Endothelial cell of umbilical vein (primary cell): ENCODE data around the gene SREBF1. TPM values are rescaled to one million over a fixed set of nuclear protein-coding genes. Genes with fewer than 3 reads are reported as not detected.

ENCODE experiments used
- BruUV-seq: library from RNA; stranded (reverse); fragments of 400-500 nt; replicated peaks from 2 replicates; lab custom pipeline; 2021; lab: Mats Ljungman, UMichigan
- CTCF ChIA-PET: fragments of 300-600, 350-600 bp; sonication (Branson Sonifier 250); formaldehyde crosslinking; loops from one replicate; lab custom pipeline; 2021; ENCODE audit warnings: antibody characterized with exemption, inconsistent platforms; lab: Charles Lee
- POLR2A ChIA-PET: fragments of 300-600, 350-600 bp; sonication (Branson Sonifier 250); formaldehyde crosslinking; loops from one replicate; lab custom pipeline; 2021; ENCODE audit warnings: antibody characterized with exemption, inconsistent platforms; lab: Charles Lee
- DNase-seq: peaks from one replicate; pipeline ENCODE4 v3.0.0-alpha.2; 2011; ENCODE audit warnings: low read depth, low spot score
- FAIRE-seq: peaks from 2 replicates; lab custom pipeline; 2011; peaks lifted over from hg19 to GRCh38; lab: Jason Lieb, UNC
- H2AFZ ChIP-seq: 2 replicates; pipeline ENCODE4 v1.6.0; 2012; ENCODE audit warnings: low read depth, low read length, control low read depth, inconsistent platforms
- H3K27ac ChIP-seq: 2 replicates; pipeline ENCODE4 v1.5.1; 2011; ENCODE audit warnings: low read depth, mild to moderate bottlenecking, control low read depth, low read length, moderate library complexity; ENCODE audit not compliant: insufficient read depth
- H3K27me3 ChIP-seq, 2 experiments: 2 replicates each; pipeline versions ENCODE4 v1.6.0 to v1.6.1; 2011; ENCODE audit warnings: low read length in 2 of 2, mixed read lengths in 1 of 2; ENCODE audit not compliant: control insufficient read depth in 2 of 2, insufficient read depth in 2 of 2
- H3K36me3 ChIP-seq, 2 experiments: 2 replicates in 1 of 2; 3 replicates in 1 of 2; pipeline ENCODE4 v1.5.1; 2011; ENCODE audit warnings: low read length in 2 of 2, mild to moderate bottlenecking in 1 of 2, moderate library complexity in 1 of 2; ENCODE audit not compliant: control insufficient read depth in 2 of 2, insufficient read depth in 2 of 2; ENCODE audit errors: extremely low read depth in 1 of 2
- H3K4me1 ChIP-seq: 3 replicates; pipeline ENCODE4 v1.5.1; 2011; ENCODE audit warnings: mild to moderate bottlenecking, low read length; ENCODE audit not compliant: control insufficient read depth, insufficient read depth; ENCODE audit errors: extremely low read depth
- H3K4me2 ChIP-seq: 2 replicates; pipeline ENCODE4 v1.6.1; 2011; ENCODE audit warnings: low read length, control low read depth, mixed read lengths; ENCODE audit not compliant: insufficient read depth
- H3K4me3 ChIP-seq, 3 experiments: fragments of 200-600 bp in 1 of 3; sonication (generic), shearing (Covaris generic) in 1 of 3; replicated peaks in 1 of 3; 2 replicates each; pipeline ENCODE4 v1.5.1; 2011 to 2016; ENCODE audit warnings: control low read depth in 3 of 3, low read length in 3 of 3, mild to moderate bottlenecking in 2 of 3, inconsistent platforms in 1 of 3, low read depth in 1 of 3, moderate library complexity in 1 of 3; ENCODE audit not compliant: insufficient read depth in 1 of 3
- H3K79me2 ChIP-seq: 2 replicates; pipeline ENCODE4 v1.6.0; 2012; ENCODE audit warnings: low read length, inconsistent platforms; ENCODE audit not compliant: control insufficient read depth, insufficient read depth
- H3K9ac ChIP-seq: replicated peaks from 2 replicates; pipeline ENCODE3; 2011; ENCODE audit warnings: low read length, control low read depth; ENCODE audit not compliant: insufficient read depth; ENCODE audit errors: extremely low read depth
- H3K9me1 ChIP-seq: replicated peaks from 3 replicates; pipeline ENCODE4 v1.6.0; 2011; ENCODE audit warnings: mild to moderate bottlenecking, low read length; ENCODE audit not compliant: control insufficient read depth, insufficient read depth; ENCODE audit errors: extremely low read depth
- H3K9me3 ChIP-seq: replicated peaks from 2 replicates; pipeline ENCODE4 v1.5.1; 2012; ENCODE audit warnings: low read length, inconsistent platforms; ENCODE audit not compliant: control insufficient read depth, insufficient read depth
- H4K20me1 ChIP-seq: replicated peaks from 2 replicates; pipeline ENCODE3; 2011; ENCODE audit warnings: mild to moderate bottlenecking, low read length; ENCODE audit not compliant: control insufficient read depth, insufficient read depth; ENCODE audit errors: extremely low read depth
- FOS ChIP-seq: IDR thresholded peaks from 2 replicates; pipeline ENCODE4 v1.6.1; 2011; ENCODE audit warnings: mild to moderate bottlenecking, low read length, moderate library complexity, borderline replicate concordance; ENCODE audit not compliant: insufficient read depth
- JUN ChIP-seq: IDR thresholded peaks from 2 replicates; pipeline ENCODE4 v1.6.1; 2011; ENCODE audit warnings: borderline replicate concordance, low read depth; ENCODE audit not compliant: insufficient read length, insufficient read depth
- POLR2A ChIP-seq: IDR thresholded peaks from 2 replicates; pipeline ENCODE4 v1.6.1; 2012; ENCODE audit warnings: low read depth, mild to moderate bottlenecking, control low read depth, low read length
- POLR2AphosphoS5 ChIP-seq: IDR thresholded peaks from 2 replicates; pipeline ENCODE4 v1.6.1; 2012; ENCODE audit warnings: low read depth, mild to moderate bottlenecking, control low read depth, low read length, moderate library complexity; ENCODE audit not compliant: insufficient read depth
- dilution Hi-C: fragments of 300-500 bp; cut with MboI; formaldehyde crosslinking; loops from one replicate; pipeline ENCODE4 v1.15.0; 2019; ENCODE audit warnings: low sequenced_read_pairs; ENCODE audit not compliant: extremely low pct_ligation_motif_present
- intact Hi-C: fragments of 100-400 bp; cut with micrococcal nuclease; formaldehyde crosslinking; loops from one replicate; pipeline ENCODE4 v1.10.0; 2022
- polyA plus RNA-seq, 4 experiments: library from polyadenylated mRNA; depleted of rRNA in 3 of 4; stranded (reverse) in 3 of 4; unstranded in 1 of 4; fragments of >200 nt; gene quantifications; 2 replicates each; pipeline versions ENCODE4 v1.2.1 to v1.2.3, GENCODE V29; 2011 to 2012; ENCODE audit warnings: missing spikeins in 1 of 4
- total RNA-seq: library from RNA; stranded (reverse); gene quantifications from 2 replicates; pipeline ENCODE4 v1.2.3, GENCODE V29; 2021

Gene SREBF1
- total and polyA plus RNA-seq, 2 donors (not counting 3 experiments of a cell fraction or from before 2014, with no cell fraction given): 50.4 to 109 TPM

- BruUV-seq: no TSS peak
- TF ChIP-seq JUN (peak; percentile 30), FOS (no peak), POLR2AphosphoS5 (peak; percentile 93), POLR2A (peak; percentile 96)
Observed at GRCh38 chr17:17836250-17836817, 452 bp downstream of the SREBF1 start.

More at GRCh38 chr17:17836250-17836817, 452 bp downstream of the SREBF1 start:
- H3K4me2 ChIP-seq: peak overlapping the region; percentile 87
- no peaks in the 10 kb centered on the region for H3K27me3 ChIP-seq
- POLR2A ChIA-PET: interaction anchor here (0.5 to 1.5 kb wide), 3 partner anchors 12 to 244 kb away, joined by 3 read pairs; partner anchors contain the start of gene PEMT
- peak overlapping the region; percentile 95 for H3K27ac ChIP-seq
- no peaks in the 10 kb centered on the region for H4K20me1 ChIP-seq
- DNase-seq (peak; percentile 96), FAIRE-seq (peak; percentile 98)
- H2AFZ ChIP-seq: no peak overlapping the region
- H3K4me3 ChIP-seq: peak overlapping the region; percentile 54 to 89 (median 57)
- intact Hi-C loops: loop anchor here (1.0 kb wide), 2 partner anchors 13 to 26 kb away; no protein-coding TSS in a partner anchor
- H3K9me3 ChIP-seq: no peaks in the 10 kb centered on the region
- peaks cover 53% of the 10 kb centered on the region for H3K4me1 ChIP-seq
- dilution Hi-C loops: no loop called here
- CTCF ChIA-PET: interaction anchor here (0.9 to 3.1 kb wide), 11 partner anchors 9 to 153 kb away, joined by 3 to 18 read pairs (median 5); partner anchors contain the start of genes DRC3 and TOM1L2
- H3K36me3 ChIP-seq: peaks cover 0 to 3% of the 10 kb centered on the region in 2 experiments
- H3K79me2 ChIP-seq: peaks cover 42% of the 10 kb centered on the region
- H3K9ac ChIP-seq: peak overlapping the region; percentile 93
- H3K9me1 ChIP-seq: no peaks in the 10 kb centered on the region
